Kidney (tissue), 14 donors: ENCODE results near the gene NOLC1. TPM values are rescaled to one million over a fixed set of nuclear protein-coding genes. Genes with fewer than 3 reads are reported as not detected.

Experiments
- DNase-seq, 5 donors: peaks; one replicate each; pipeline ENCODE4 v3.0.0-alpha.2; 2013 to 2020
- FAIRE-seq: peaks from 2 replicates; lab custom pipeline; 2012; peaks lifted over from hg19 to GRCh38; lab: Jason Lieb, UNC
- H3K27ac ChIP-seq, 2 donors: one replicate each; pipeline ENCODE4 v1.7.0; 2013; ENCODE audit warnings: low read depth in 2 of 2, low read length in 2 of 2, inconsistent platforms in 1 of 2
- H3K27me3 ChIP-seq: one replicate; pipeline ENCODE4 v1.7.1; 2013; ENCODE audit warnings: low read length, inconsistent platforms; ENCODE audit not compliant: control insufficient read depth, insufficient read depth
- H3K36me3 ChIP-seq, 3 donors: one replicate each; pipeline versions ENCODE4 v1.7.0 to v1.7.1; 2013; ENCODE audit warnings: low read length in 3 of 3, control low read depth in 1 of 3, inconsistent platforms in 1 of 3; ENCODE audit not compliant: insufficient read depth in 3 of 3, control insufficient read depth in 2 of 3
- H3K4me1 ChIP-seq, 3 donors: one replicate each; pipeline versions ENCODE4 v1.7.0 to v1.7.1; 2013; ENCODE audit warnings: low read length in 3 of 3, inconsistent platforms in 1 of 3, low read depth in 1 of 3; ENCODE audit not compliant: control insufficient read depth in 2 of 3, insufficient read depth in 2 of 3
- H3K4me3 ChIP-seq, 3 donors: one replicate each; pipeline versions ENCODE4 v1.7.0 to v1.8.1; 2013; ENCODE audit warnings: low read length in 3 of 3, control low read depth in 1 of 3, inconsistent platforms in 1 of 3
- H3K9ac ChIP-seq, 3 donors: one replicate each; pipeline versions ENCODE4 v1.7.0 to v1.7.1; 2013; ENCODE audit warnings: low read length in 3 of 3, control low read depth in 1 of 3, inconsistent platforms in 1 of 3
- H3K9me3 ChIP-seq, 3 donors: one replicate each; pipeline versions ENCODE4 v1.7.0 to v1.7.1; 2013; ENCODE audit warnings: low read length in 3 of 3, control low read depth in 1 of 3, inconsistent platforms in 1 of 3; ENCODE audit not compliant: control insufficient read depth in 2 of 3, insufficient read depth in 1 of 3
- CTCF ChIP-seq: IDR thresholded peaks from 3 replicates; pipeline ENCODE4 v1.5.1; 2012; ENCODE audit warnings: mild to moderate bottlenecking, moderate library complexity, borderline replicate concordance; ENCODE audit not compliant: insufficient read depth; ENCODE audit errors: extremely low read depth
- intact Hi-C: fragments of 100-400 bp; cut with DNase I; formaldehyde crosslinking; loops from one replicate; pipeline ENCODE4 v1.11.1; 2022
- polyA plus RNA-seq: library from polyadenylated mRNA; stranded (reverse); fragments of 350-450 nt; fragmentation: Illumina TruSeq; extraction: RNeasy Lipid Tissue Mini Kit (QIAGEN cat#74804); gene quantifications from one replicate; pipeline ENCODE4 v1.2.3, GENCODE V29; 2014; ENCODE audit warnings: low read depth, low replicate concordance; ENCODE audit not compliant: insufficient read depth
- total RNA-seq: library from RNA; stranded (reverse); fragmentation: NEBNext Ultra II Directional; extraction: Animal tissue kit (Norgen Biotek cat#: 25700); gene quantifications from one replicate; pipeline ENCODE4 v1.2.1, GENCODE V29; 2021
- donor health status: control.
- donor health status: control.
- donor health status: control.
- donor health status: control.
- donor health status: control.
- donor health status: DM: yes; HTN: yes; CAD: no.
- donor health status: Normal renal cell carcinoma (clear cell type).

The NOLC1 gene
- total and polyA plus RNA-seq, 2 donors from 2014 or later = 20.1 to 50.4 TPM

- FAIRE-seq = no peak
- Histone ChIP-seq H3K36me3 (no peaks in the 10 kb centered on the region), H3K27me3 (no peaks in the 10 kb centered on the region), H3K27ac (no peak overlapping the region), H3K4me3 (no peak overlapping the region), H3K4me1 (peaks cover 0 to 20% (median 17%) of the 10 kb centered on the region in 3 donors), H3K9me3 (no peaks in the 10 kb centered on the region), H3K9ac (no peak overlapping the region)
- no peak for TF ChIP-seq CTCF
- DNase-seq = no peak
- intact Hi-C loops = no loop called here
These were observed 29.0 kb upstream of the NOLC1 start for GRCh38 chr10:102123223-102123622.

- FAIRE-seq (no peak), DNase-seq (no peak)
- Histone ChIP-seq H3K27me3 (no peaks in the 10 kb centered on the region), H3K27ac (no peak overlapping the region), H3K9ac (no peak overlapping the region), H3K4me3 (no peak overlapping the region), H3K4me1 (peaks cover 0 to 12% (median 10%) of the 10 kb centered on the region in 3 donors), H3K9me3 (no peaks in the 10 kb centered on the region), H3K36me3 (no peaks in the 10 kb centered on the region)
- no peak for TF ChIP-seq CTCF
- intact Hi-C loops = no loop called here
These were observed 20.7 kb upstream of the NOLC1 start for GRCh38 chr10:102131286-102132170.

GRCh38 chr10:102132193-102132562 lies 20.0 kb upstream of the NOLC1 start:
- H3K9ac ChIP-seq = peak overlapping the region; percentile 54 to 91 (median 82)

More at GRCh38 chr10:102132193-102132562, 20.0 kb upstream of the NOLC1 start:
- Histone ChIP-seq H3K4me1 (peaks cover 0 to 12% (median 10%) of the 10 kb centered on the region in 3 donors), H3K27ac (peak overlapping the region in 1 of 2 donors; percentile 97), H3K9me3 (no peaks in the 10 kb centered on the region), H3K4me3 (peak overlapping the region; percentile 87 to 98 (median 97)), H3K36me3 (no peaks in the 10 kb centered on the region), H3K27me3 (no peaks in the 10 kb centered on the region)
- DNase-seq = no peak
- FAIRE-seq = no peak
- no peak for TF ChIP-seq CTCF
- intact Hi-C loops = no loop called here
